ENCODE data around the gene RNMT. TPM values are rescaled to one million over a fixed set of nuclear protein-coding genes. Genes with fewer than 3 reads are reported as not detected.

The RNMT gene
- total and polyA plus RNA-seq, 2 of the 4 experiments (the other 2 are of a cell fraction): 13.3 to 13.6 TPM

DNA sequence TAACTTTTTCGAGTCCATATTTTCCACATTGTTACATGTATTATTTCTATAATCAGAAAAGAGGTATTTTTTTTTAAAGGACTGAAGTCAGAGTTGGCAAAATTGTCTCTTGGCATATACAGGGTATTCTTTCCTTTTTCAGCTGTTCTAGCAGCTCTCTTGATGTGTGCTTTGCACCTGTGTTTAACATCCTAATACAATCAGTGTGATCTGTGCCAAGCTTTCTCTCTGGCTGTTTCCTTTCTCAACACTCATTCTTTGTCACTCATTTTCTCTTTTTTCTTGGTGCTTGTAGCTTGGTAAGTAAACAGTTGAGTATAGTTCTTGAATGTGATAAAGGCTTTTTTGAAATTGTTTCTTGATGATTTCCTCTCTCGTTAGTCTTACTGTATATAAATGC, 9.2 kb downstream of the RNMT start:
- Histone ChIP-seq H4K91ac (ENCODE audit: insufficient read depth, low read depth, low read length) (no peak overlapping the region), H3K9me1 (ENCODE audit: insufficient read depth, low read length) (no peaks in the 10 kb centered on the region), H3K27me3 (ENCODE audit: control insufficient read depth, insufficient read depth, low read length) (no peaks in the 10 kb centered on the region), H3K9me3 (ENCODE audit: control insufficient read depth, insufficient read depth, low read length) (no peaks in the 10 kb centered on the region), H2BK20ac (ENCODE audit: low read depth, low read length) (no peak overlapping the region), H2BK120ac (ENCODE audit: low read depth, low read length) (no peak overlapping the region), H3K4me1 (ENCODE audit: control insufficient read depth, insufficient read depth, low read length) (no peaks in the 10 kb centered on the region), H4K20me1 (ENCODE audit: insufficient read depth, low read length) (peaks cover 1% of the 10 kb centered on the region; the same call in 1 of the 2 replicates), H3K27ac (ENCODE audit: insufficient read depth, low read length) (no peak overlapping the region), H3K9ac (ENCODE audit: low read depth, low read length) (no peak overlapping the region), H3K23ac (ENCODE audit: low read depth, low read length) (no peak overlapping the region), H2AK5ac (ENCODE audit: low read depth, low read length) (no peak overlapping the region), H3K56ac (ENCODE audit: extremely low read depth, insufficient read depth, low read length) (no peak overlapping the region), H3K4ac (ENCODE audit: low read depth, low read length) (no peak overlapping the region), H2BK15ac (ENCODE audit: low read depth, low read length) (no peak overlapping the region), H3K4me2 (ENCODE audit: low read depth, low read length) (no peak overlapping the region), H3K4me3 (ENCODE audit: insufficient read depth, low read depth, low read length) (no peak overlapping the region), H4K5ac (ENCODE audit: low read depth, low read length) (no peak overlapping the region), H4K8ac (ENCODE audit: low read depth in 2 of 2, low read length in 2 of 2) (no peak overlapping the region), H2AK9ac (replicated peaks; ENCODE audit: low read depth, low read length, poor library complexity) (no peak overlapping the region), H3K79me1 (ENCODE audit: low read depth in 1 of 2, low read length in 2 of 2) (peaks cover 2 to 5% of the 10 kb centered on the region in 2 experiments), H3K36me3 (ENCODE audit: control insufficient read depth, insufficient read depth, low read length) (peaks cover 24% of the 10 kb centered on the region), H2AFZ (replicated peaks; ENCODE audit: low read length, poor library complexity) (no peak overlapping the region), H2BK5ac (ENCODE audit: low read depth, low read length, poor library complexity, severe bottlenecking) (no peak overlapping the region), H3K18ac (ENCODE audit: low read depth, low read length) (no peak overlapping the region), H3K14ac (replicated peaks; ENCODE audit: low read depth, low read length) (no peak overlapping the region)
- intact Hi-C loops (cut with micrococcal nuclease): no loop called here
- DNase-seq (no peak), ATAC-seq (ENCODE audit: low read depth) (no peak)
- ChIA-PET POLR2A (ENCODE audit: unreplicated experiment) (no interaction called here), CTCF (no interaction called here)
- in situ Hi-C loops (cut with MboI; ENCODE audit: low sequenced_read_pairs): loop anchor here (25.0 kb wide), 1 partner anchor 748 kb away; the partner anchor contains the start of gene CEP192
- no CpG with 5 or more reads among the region's 2 CpGs for WGBS, 2 experiments (ENCODE audit: extremely low coverage in 2 of 2, insufficient read length in 1 of 2)
- no TSS peak for BruUV-seq (replicated peaks)
- no peak for TF ChIP-seq MAZ (IDR thresholded peaks at IDR 0.05; ENCODE audit: borderline replicate concordance, low read depth, low read length)
- no peak for TF ChIP-seq BHLHE40 (IDR thresholded peaks at IDR 0.05; ENCODE audit: low read depth, low read length)
- no peak for TF ChIP-seq RAD21 (IDR thresholded peaks at IDR 0.05; ENCODE audit: low read length)
- no peak for TF ChIP-seq MXI1 (IDR thresholded peaks at IDR 0.05; ENCODE audit: borderline replicate concordance, low read depth, low read length)
- no peak for TF ChIP-seq POLR2A (IDR thresholded peaks at IDR 0.05; ENCODE audit: low read depth, low read length)
- TF ChIP-seq NFE2L2 (IDR thresholded peaks at IDR 0.05; ENCODE audit: low read depth, low read length): no peak
- TF ChIP-seq, protein P1, sequence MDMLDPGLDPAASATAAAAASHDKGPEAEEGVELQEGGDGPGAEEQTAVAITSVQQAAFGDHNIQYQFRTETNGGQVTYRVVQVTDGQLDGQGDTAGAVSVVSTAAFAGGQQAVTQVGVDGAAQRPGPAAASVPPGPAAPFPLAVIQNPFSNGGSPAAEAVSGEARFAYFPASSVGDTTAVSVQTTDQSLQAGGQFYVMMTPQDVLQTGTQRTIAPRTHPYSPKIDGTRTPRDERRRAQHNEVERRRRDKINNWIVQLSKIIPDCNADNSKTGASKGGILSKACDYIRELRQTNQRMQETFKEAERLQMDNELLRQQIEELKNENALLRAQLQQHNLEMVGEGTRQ (IDR thresholded peaks at IDR 0.05; ENCODE audit: low read depth, low read length): no peak
- TF ChIP-seq RCOR1 (IDR thresholded peaks at IDR 0.05; ENCODE audit: insufficient replicate concordance, low read length): no peak
- TF ChIP-seq, protein P2, sequence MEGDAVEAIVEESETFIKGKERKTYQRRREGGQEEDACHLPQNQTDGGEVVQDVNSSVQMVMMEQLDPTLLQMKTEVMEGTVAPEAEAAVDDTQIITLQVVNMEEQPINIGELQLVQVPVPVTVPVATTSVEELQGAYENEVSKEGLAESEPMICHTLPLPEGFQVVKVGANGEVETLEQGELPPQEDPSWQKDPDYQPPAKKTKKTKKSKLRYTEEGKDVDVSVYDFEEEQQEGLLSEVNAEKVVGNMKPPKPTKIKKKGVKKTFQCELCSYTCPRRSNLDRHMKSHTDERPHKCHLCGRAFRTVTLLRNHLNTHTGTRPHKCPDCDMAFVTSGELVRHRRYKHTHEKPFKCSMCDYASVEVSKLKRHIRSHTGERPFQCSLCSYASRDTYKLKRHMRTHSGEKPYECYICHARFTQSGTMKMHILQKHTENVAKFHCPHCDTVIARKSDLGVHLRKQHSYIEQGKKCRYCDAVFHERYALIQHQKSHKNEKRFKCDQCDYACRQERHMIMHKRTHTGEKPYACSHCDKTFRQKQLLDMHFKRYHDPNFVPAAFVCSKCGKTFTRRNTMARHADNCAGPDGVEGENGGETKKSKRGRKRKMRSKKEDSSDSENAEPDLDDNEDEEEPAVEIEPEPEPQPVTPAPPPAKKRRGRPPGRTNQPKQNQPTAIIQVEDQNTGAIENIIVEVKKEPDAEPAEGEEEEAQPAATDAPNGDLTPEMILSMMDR (conservative IDR thresholded peaks at IDR 0.05; ENCODE audit: low read depth, low read length): no peak
- no peak for TF ChIP-seq SMC3 (IDR thresholded peaks at IDR 0.05; ENCODE audit: low read depth, low read length)
- no peak for TF ChIP-seq ELK1 (IDR thresholded peaks at IDR 0.05; ENCODE audit: borderline replicate concordance, low read depth, low read length)
- TF ChIP-seq RFX5 (IDR thresholded peaks at IDR 0.05; ENCODE audit: low read depth, low read length): no peak
- TF ChIP-seq CEBPB (IDR thresholded peaks at IDR 0.05; ENCODE audit: low read depth, low read length): no peak
- TF ChIP-seq MAFK (IDR thresholded peaks at IDR 0.05; ENCODE audit: low read depth, low read length): no peak
- TF ChIP-seq CHD1 (IDR thresholded peaks at IDR 0.05; ENCODE audit: low read depth, low read length): no peak
- TF ChIP-seq FOS (IDR thresholded peaks at IDR 0.05; ENCODE audit: low read depth, low read length): no peak
- dilution Hi-C loops (cut with HindIII; ENCODE audit: low sequenced_read_pairs, unreplicated experiment): no loop called here
